ENCODE results near the gene GOLGA5.
"Not testable (repeated sequence)": the region's sequence is repeated elsewhere in the genome, so short reads cannot be mapped to it uniquely, and the experiment has no call there.

GOLGA5 gene

GRCh38 chr14:92763666-92764631, 30.2 kb upstream of the GOLGA5 start:
- H3K9ac ChIP-seq (ENCODE audit: low read depth, low read length); H3K9me3 ChIP-seq (ENCODE audit: control insufficient read depth, insufficient read depth, low read length); H3K36me3 ChIP-seq (ENCODE audit: insufficient read depth, low read length); H3K4me1 ChIP-seq (ENCODE audit: insufficient read depth, low read length): not testable (repeated sequence)

GRCh38 chr14:92768236-92768635, 25.9 kb upstream of the GOLGA5 start:
- H3K9ac ChIP-seq (ENCODE audit: low read depth, low read length): not testable (repeated sequence)

GRCh38 chr14:92768795-92769194, 25.3 kb upstream of the GOLGA5 start:
- Histone ChIP-seq H3K9me3 (ENCODE audit: control insufficient read depth, insufficient read depth, low read length) (no peaks in the 10 kb centered on the region), H3K36me3 (ENCODE audit: insufficient read depth, low read length) (no peaks in the 10 kb centered on the region), H3K9ac (ENCODE audit: low read depth, low read length) (no peak overlapping the region), H3K4me1 (ENCODE audit: insufficient read depth, low read length) (no peaks in the 10 kb centered on the region)

More at GRCh38 chr14:92768236-92768635, 25.9 kb upstream of the GOLGA5 start:
- not testable (repeated sequence) for H3K9me3 ChIP-seq (ENCODE audit: control insufficient read depth, insufficient read depth, low read length); H3K36me3 ChIP-seq (ENCODE audit: insufficient read depth, low read length); H3K4me1 ChIP-seq (ENCODE audit: insufficient read depth, low read length)

GRCh38 chr14:92770484-92770883, 23.6 kb upstream of the GOLGA5 start:
- no peaks in the 10 kb centered on the region for H3K36me3 ChIP-seq (ENCODE audit: insufficient read depth, low read length)
- no peaks in the 10 kb centered on the region for H3K9me3 ChIP-seq (ENCODE audit: control insufficient read depth, insufficient read depth, low read length)
- H3K9ac ChIP-seq (ENCODE audit: low read depth, low read length): no peak overlapping the region
- H3K4me1 ChIP-seq (ENCODE audit: insufficient read depth, low read length): no peaks in the 10 kb centered on the region

GRCh38 chr14:92774572-92774971, 19.5 kb upstream of the GOLGA5 start:
- Histone ChIP-seq H3K4me1 (ENCODE audit: insufficient read depth, low read length) (no peaks in the 10 kb centered on the region), H3K9ac (ENCODE audit: low read depth, low read length) (no peak overlapping the region), H3K36me3 (ENCODE audit: insufficient read depth, low read length) (no peaks in the 10 kb centered on the region), H3K9me3 (ENCODE audit: control insufficient read depth, insufficient read depth, low read length) (no peaks in the 10 kb centered on the region)

DNA sequence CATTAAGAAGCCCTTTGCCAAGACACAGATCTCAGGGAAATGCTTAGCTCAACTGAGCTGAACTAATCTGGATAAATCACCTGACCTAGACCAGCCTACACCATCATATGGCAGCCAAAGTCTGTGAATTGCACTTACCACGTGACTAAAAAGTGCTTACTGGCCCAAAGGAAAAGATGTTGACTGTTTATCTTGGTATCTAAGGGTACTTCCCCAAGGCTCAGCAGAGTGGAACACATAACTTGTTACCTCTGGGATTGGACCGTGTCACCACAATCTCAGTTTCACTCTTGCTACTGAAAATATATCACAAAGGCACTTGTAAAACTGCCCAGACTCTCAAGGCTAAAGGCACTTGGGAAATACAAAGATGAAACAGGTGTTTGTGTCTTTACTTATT, 18.8 kb upstream of the GOLGA5 start:
- H3K36me3 ChIP-seq (ENCODE audit: insufficient read depth, low read length); H3K9ac ChIP-seq (ENCODE audit: low read depth, low read length); H3K9me3 ChIP-seq (ENCODE audit: control insufficient read depth, insufficient read depth, low read length); H3K4me1 ChIP-seq (ENCODE audit: insufficient read depth, low read length): not testable (repeated sequence)

DNA sequence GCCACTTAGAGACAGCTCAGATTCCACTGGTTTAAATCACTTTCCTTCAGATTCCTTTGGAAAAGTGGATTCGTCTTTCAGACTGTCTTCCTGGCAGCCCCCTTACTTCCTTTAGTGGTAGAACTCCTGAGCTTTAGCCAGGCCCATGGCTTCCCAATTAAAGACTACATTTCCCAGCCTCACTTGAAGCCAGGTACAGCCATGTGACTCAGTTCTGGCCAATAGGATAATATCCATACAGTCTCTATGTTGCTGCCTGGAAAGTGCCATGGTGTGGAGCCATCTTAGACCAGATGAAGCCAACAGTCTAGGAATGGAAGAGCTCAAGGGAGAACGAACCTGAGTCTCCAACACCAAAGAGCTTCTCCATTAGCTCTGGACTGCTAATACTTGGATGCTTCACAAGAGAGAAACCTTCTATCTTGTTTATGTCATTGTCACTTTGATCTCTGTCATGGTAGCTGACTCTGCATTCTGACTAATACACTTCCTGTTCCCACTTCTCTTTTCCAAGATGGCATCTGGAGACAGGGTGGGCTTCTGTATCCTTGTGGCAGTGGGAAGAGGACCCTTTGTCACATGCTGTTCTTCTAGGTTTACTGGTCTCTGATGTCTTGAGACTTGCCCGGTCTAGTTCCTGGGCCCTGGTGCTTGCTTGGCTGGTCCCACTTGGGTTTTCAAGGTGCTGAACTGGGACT, 15.1 kb upstream of the GOLGA5 start:
- not testable (repeated sequence) for H3K4me1 ChIP-seq (ENCODE audit: insufficient read depth, low read length); H3K9ac ChIP-seq (ENCODE audit: low read depth, low read length)

GRCh38 chr14:92780444-92781232, 13.5 kb upstream of the GOLGA5 start:
- H3K9ac ChIP-seq (ENCODE audit: low read depth, low read length): no peak overlapping the region
- H3K4me1 ChIP-seq (ENCODE audit: insufficient read depth, low read length): no peaks in the 10 kb centered on the region
- no peaks in the 10 kb centered on the region for H3K36me3 ChIP-seq (ENCODE audit: insufficient read depth, low read length)
- H3K9me3 ChIP-seq (ENCODE audit: control insufficient read depth, insufficient read depth, low read length): no peaks in the 10 kb centered on the region

More for the DNA sequence above, 15.1 kb upstream of the GOLGA5 start:
- not testable (repeated sequence) for H3K36me3 ChIP-seq (ENCODE audit: insufficient read depth, low read length); H3K9me3 ChIP-seq (ENCODE audit: control insufficient read depth, insufficient read depth, low read length)

GRCh38 chr14:92781350-92781749, 12.8 kb upstream of the GOLGA5 start:
- no peaks in the 10 kb centered on the region for H3K9me3 ChIP-seq (ENCODE audit: control insufficient read depth, insufficient read depth, low read length)
- H3K4me1 ChIP-seq (ENCODE audit: insufficient read depth, low read length): 0 out of 2 replicates have a peak, but pooled peaks cover 4% of the 10 kb centered on the region
- H3K9ac ChIP-seq (ENCODE audit: low read depth, low read length): no peak overlapping the region
- no peaks in the 10 kb centered on the region for H3K36me3 ChIP-seq (ENCODE audit: insufficient read depth, low read length)

DNA sequence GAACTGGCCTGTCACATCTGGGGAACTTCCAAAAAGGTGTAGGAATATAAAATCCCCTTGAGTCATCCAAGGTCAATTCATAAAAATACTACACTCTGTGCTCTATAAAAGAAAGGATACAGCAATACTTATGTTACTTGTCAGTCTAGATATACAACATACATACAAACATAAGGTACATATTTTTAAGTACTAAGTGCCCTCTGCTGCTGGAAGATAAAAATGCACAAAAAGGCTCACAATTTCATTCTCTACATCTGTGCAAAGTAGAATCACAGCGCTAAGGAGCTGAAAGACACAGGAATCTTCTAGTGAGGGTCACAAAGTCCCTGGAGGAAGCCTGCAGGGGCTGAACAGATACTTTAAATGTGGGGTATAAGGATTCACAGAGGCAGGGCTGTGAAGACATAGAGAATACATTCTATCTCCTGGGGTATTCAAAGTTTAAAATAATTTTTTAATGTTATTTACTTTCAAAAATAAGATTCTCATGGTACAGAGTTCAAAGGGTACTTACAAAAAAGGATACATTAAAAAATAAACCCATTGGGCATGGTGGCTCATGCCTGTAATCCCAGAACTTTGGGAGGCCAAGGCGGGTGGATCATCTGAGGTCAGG, 10.2 kb upstream of the GOLGA5 start:
- H3K36me3 ChIP-seq (ENCODE audit: insufficient read depth, low read length): no peaks in the 10 kb centered on the region
- H3K9ac ChIP-seq (ENCODE audit: low read depth, low read length): no peak overlapping the region
- H3K4me1 ChIP-seq (ENCODE audit: insufficient read depth, low read length): 0 out of 2 replicates have a peak, but pooled peaks cover 4% of the 10 kb centered on the region
- H3K9me3 ChIP-seq (ENCODE audit: control insufficient read depth, insufficient read depth, low read length): 0 out of 2 replicates have a peak, but pooled peaks cover 2% of the 10 kb centered on the region

DNA sequence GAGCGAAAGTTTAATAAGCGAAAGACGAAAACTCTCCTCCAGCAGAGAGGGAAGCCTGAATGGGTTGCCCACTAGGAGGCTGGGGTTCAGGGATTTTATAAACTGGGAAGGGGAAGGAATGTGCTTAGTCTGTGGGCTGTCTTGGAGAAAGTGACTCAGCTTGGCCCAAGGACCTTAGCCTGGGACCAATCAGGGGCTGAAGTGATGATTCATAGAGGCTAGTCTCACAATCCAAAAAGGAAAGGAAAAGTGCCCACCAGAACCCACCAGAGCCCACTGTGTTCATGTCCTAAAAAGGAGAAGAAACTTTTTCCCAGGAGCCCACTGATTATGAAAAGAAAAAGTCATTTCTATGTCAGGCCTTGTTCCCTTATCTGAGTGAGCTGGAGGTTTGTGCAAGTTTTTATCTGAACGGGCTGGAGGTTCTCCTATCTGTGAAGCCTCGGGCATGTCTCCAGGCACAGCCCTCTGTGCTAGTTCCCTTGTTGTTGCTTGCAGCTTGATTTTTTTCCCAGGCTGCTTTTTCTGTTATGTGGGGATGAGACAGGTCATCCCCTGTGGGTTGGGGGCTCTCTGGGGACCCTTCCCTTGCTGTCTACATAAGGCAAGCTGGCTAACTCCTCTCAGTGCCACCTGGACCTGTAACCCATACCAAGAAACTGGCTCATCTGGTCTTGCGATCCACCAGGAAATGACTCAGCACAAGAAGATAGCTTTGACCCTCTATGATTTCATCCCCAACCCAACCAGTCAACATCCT, 8.3 kb upstream of the GOLGA5 start:
- H3K9ac ChIP-seq (ENCODE audit: low read depth, low read length): no peak overlapping the region
- no peaks in the 10 kb centered on the region for H3K36me3 ChIP-seq (ENCODE audit: insufficient read depth, low read length)
- 0 out of 2 replicates have a peak, but pooled peaks cover 4% of the 10 kb centered on the region for H3K4me1 ChIP-seq (ENCODE audit: insufficient read depth, low read length)
- H3K9me3 ChIP-seq (ENCODE audit: control insufficient read depth, insufficient read depth, low read length): peaks cover 5% of the 10 kb centered on the region; the same call in 1 of the 2 replicates

DNA sequence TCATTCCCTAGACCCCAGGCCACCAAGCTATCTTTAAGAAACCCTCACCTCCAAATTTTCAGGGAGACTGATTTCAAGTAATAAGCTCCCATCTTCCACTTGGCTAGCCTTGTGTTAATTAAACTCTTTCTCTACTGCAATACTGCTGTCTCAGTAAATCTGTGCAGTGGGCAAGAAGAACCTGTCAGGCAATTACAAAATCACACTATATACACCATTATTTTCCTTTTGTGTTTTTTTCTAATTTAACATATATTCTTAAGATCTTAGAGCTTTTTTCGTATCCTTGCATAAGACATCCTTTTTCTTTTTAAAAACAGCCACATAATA, 7.7 kb upstream of the GOLGA5 start:
- H3K36me3 ChIP-seq (ENCODE audit: insufficient read depth, low read length): no peaks in the 10 kb centered on the region
- peaks cover 5% of the 10 kb centered on the region; the same call in 1 of the 2 replicates for H3K9me3 ChIP-seq (ENCODE audit: control insufficient read depth, insufficient read depth, low read length)
- no peak overlapping the region for H3K9ac ChIP-seq (ENCODE audit: low read depth, low read length)
- 0 out of 2 replicates have a peak, but pooled peaks cover 4% of the 10 kb centered on the region for H3K4me1 ChIP-seq (ENCODE audit: insufficient read depth, low read length)

DNA sequence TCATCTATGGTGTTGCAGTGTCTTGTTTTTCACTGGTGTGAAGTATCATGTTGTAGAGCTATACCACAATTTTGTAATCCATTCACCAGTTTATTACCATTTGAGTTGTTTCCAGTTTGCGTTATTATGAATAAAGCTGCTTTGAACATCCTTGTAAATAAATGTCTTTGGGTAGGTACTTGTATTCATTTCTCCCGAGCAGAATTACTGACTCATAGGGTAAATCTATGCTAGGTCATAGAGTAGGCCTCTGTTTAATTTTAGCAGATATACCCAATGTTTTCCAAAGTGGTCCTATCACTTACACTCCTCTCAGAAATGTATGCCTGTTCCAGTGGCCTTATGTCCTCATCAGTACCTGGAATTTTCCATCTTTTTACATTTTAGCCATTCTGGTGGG, 6.6 kb upstream of the GOLGA5 start:
- Histone ChIP-seq H3K9me3 (ENCODE audit: control insufficient read depth, insufficient read depth, low read length) (peaks cover 5% of the 10 kb centered on the region; the same call in 1 of the 2 replicates), H3K9ac (ENCODE audit: low read depth, low read length) (no peak overlapping the region), H3K36me3 (ENCODE audit: insufficient read depth, low read length) (no peaks in the 10 kb centered on the region), H3K4me1 (ENCODE audit: insufficient read depth, low read length) (0 out of 2 replicates have a peak, but pooled peaks cover 4% of the 10 kb centered on the region)

Measured in ES-I3 (cell line).